IPS-18a (cell line): ENCODE results near the gene SSC4D.
"Not testable (repeated sequence)": the region's sequence is repeated elsewhere in the genome, so short reads cannot be mapped to it uniquely, and the experiment has no call there.

Experiments
- H3K27ac ChIP-seq: one replicate; pipeline ENCODE4 v1.5.1; 2013; ENCODE audit warnings: low read length
- H3K27me3 ChIP-seq: one replicate; pipeline ENCODE4 v1.6.1; 2013; ENCODE audit warnings: mild to moderate bottlenecking, low read length; ENCODE audit not compliant: control insufficient read depth, insufficient read depth
- H3K36me3 ChIP-seq: one replicate; pipeline ENCODE4 v1.6.1; 2013; ENCODE audit warnings: low read depth, low read length; ENCODE audit not compliant: control insufficient read depth
- H3K4me1 ChIP-seq: one replicate; pipeline ENCODE4 v1.6.1; 2013; ENCODE audit warnings: low read depth, low read length; ENCODE audit not compliant: control insufficient read depth
- H3K4me3 ChIP-seq: one replicate; pipeline ENCODE4 v1.5.1; 2013; ENCODE audit warnings: low read length
- H3K9ac ChIP-seq: one replicate; pipeline ENCODE4 v1.6.1; 2013; ENCODE audit warnings: mild to moderate bottlenecking, low read length, moderate library complexity
- H3K9me3 ChIP-seq: one replicate; pipeline ENCODE4 v1.6.1; 2013; ENCODE audit warnings: low read depth, low read length; ENCODE audit not compliant: control insufficient read depth

Gene SSC4D

GRCh38 chr7:76395605-76395964 lies 13.9 kb downstream of the SSC4D start:
- H3K9me3 ChIP-seq, H3K36me3 ChIP-seq, H3K9ac ChIP-seq, H3K4me3 ChIP-seq, H3K27me3 ChIP-seq, H3K27ac ChIP-seq: not testable (repeated sequence)
- peaks cover 16% of the 10 kb centered on the region for H3K4me1 ChIP-seq

DNA sequence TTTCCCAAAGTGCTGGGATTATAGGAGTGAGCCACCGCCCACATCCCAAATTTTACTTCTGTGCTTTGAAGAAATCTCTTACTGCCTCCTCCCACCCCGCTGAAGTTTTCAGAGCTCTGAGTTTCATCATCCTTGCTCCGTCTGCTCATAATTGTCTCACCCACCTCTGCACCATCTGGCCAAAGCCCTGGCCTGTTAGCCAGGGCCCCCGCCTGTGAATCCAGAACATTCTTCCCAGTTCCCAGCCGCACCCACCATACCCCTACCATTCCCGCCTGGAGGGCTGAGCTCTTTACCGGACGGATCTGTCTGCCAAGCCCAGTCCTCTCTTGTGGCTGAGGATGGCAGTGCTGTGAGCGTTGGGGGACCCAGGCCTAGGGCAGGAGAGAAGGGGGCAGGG lies 14.5 kb downstream of the SSC4D start:
- no peaks in the 10 kb centered on the region for H3K36me3 ChIP-seq
- no peak overlapping the region for H3K4me3 ChIP-seq
- no peak overlapping the region for H3K9ac ChIP-seq
- H3K9me3 ChIP-seq = no peaks in the 10 kb centered on the region
- no peak overlapping the region for H3K27ac ChIP-seq
- H3K4me1 ChIP-seq = peaks cover 16% of the 10 kb centered on the region
- peaks cover 5% of the 10 kb centered on the region for H3K27me3 ChIP-seq

GRCh38 chr7:76393116-76394031 lies 16.1 kb downstream of the SSC4D start:
- Histone ChIP-seq H3K27me3 (peaks cover 5% of the 10 kb centered on the region), H3K9ac (peak overlapping the region; percentile 55), H3K27ac (no peak overlapping the region), H3K4me1 (peaks cover 16% of the 10 kb centered on the region), H3K4me3 (peak overlapping the region; percentile 68), H3K9me3 (no peaks in the 10 kb centered on the region), H3K36me3 (no peaks in the 10 kb centered on the region)

GRCh38 chr7:76392531-76393115 lies 16.9 kb downstream of the SSC4D start:
- no peaks in the 10 kb centered on the region for H3K27me3 ChIP-seq
- no peaks in the 10 kb centered on the region for H3K36me3 ChIP-seq
- H3K4me3 ChIP-seq = peak overlapping the region; percentile 68
- no peak overlapping the region for H3K27ac ChIP-seq
- no peaks in the 10 kb centered on the region for H3K9me3 ChIP-seq
- H3K4me1 ChIP-seq = peaks cover 16% of the 10 kb centered on the region
- H3K9ac ChIP-seq = no peak overlapping the region

DNA sequence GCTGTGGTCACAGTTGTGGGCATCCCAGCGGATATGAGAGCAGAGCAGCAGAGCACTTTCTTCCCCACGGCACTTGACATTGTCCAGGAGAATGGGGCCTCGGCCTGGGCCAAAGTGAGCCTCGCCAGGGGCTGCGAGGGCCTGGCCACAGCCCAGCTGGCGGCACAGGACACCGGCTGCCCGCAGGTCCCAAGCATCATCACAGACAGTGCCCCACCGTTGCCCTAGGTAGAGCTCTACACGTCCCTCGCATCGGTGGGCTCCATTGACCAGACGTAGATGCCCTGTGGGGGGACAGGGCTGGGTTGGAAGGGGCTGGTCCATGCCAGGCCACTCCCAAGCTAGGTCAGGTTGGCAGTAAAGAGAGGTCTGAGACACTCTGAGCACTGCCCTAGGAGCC lies 19.4 kb downstream of the SSC4D start:
- Histone ChIP-seq H3K4me1 (peaks cover 4% of the 10 kb centered on the region), H3K27me3 (no peaks in the 10 kb centered on the region), H3K9ac (no peak overlapping the region), H3K9me3 (no peaks in the 10 kb centered on the region), H3K27ac (no peak overlapping the region), H3K4me3 (no peak overlapping the region), H3K36me3 (no peaks in the 10 kb centered on the region)

DNA sequence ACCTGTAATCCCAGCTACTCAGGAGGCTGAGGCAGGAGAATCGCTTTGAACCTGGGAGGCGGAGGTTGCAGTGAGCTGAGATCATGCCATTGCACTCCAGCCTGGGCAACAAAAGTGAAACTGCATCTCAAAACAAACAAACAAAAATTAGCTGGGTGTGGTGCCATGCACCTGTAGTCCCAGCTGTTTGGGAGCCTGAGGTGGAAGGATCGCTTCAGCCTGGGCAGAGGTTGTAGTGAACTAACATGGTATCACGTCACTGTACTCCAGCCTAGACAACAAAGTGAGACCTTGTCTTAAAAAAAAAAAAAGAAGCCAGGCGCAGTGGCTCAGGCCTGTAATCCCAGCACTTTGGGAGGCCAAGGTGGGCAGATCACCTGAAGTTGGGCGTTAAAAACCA lies 21.7 kb downstream of the SSC4D start:
- H3K9ac ChIP-seq, H3K9me3 ChIP-seq, H3K36me3 ChIP-seq, H3K4me1 ChIP-seq, H3K27me3 ChIP-seq, H3K4me3 ChIP-seq, H3K27ac ChIP-seq: not testable (repeated sequence)

GRCh38 chr7:76386691-76387260 lies 22.7 kb downstream of the SSC4D start:
- Histone ChIP-seq H3K36me3 (no peaks in the 10 kb centered on the region), H3K9ac (no peak overlapping the region), H3K27me3 (no peaks in the 10 kb centered on the region), H3K4me3 (no peak overlapping the region), H3K27ac (no peak overlapping the region), H3K4me1 (no peaks in the 10 kb centered on the region), H3K9me3 (no peaks in the 10 kb centered on the region)

DNA sequence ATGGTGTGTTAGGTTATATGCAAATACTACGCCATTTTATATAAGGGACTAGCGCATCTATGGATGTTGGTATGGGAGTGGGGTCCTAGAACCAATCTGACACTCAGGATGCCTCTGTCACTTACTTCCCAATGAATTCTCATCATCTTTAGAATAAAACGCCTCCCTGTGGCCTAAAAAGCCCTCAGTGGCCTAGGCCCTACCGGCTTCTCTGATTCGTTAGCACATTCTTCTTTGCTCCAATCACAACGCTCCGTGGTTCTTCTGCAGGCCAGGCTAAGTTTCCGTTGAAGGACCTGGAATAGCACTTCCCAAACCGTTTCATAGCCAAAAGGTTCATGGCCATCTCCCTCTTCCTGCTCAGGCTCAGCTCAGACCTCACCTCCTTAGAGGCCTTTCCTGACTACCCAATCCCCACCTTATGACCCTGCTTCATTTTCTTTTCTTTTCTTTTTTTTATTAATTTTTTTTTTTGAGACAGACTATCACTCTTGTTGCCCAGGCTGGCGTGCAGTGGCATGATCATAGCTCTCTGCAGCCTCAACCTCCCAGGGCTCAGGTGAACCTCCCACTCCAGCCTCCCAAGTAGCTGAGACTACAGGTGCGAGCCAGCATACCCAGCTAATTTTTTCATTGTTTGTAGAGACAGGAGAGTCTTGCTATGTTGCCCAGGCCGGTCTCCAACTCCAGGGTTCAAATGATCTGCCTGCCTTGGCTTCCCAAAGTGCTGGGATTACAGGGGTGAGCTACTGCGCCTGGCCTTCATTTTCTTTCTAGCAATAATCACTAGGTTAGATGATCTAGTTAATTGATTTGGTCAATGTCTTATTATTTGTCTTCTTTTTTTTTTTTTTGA lies 26.2 kb downstream of the SSC4D start:
- Histone ChIP-seq H3K27me3 (no peaks in the 10 kb centered on the region), H3K27ac (no peak overlapping the region), H3K9me3 (no peaks in the 10 kb centered on the region), H3K4me1 (no peaks in the 10 kb centered on the region), H3K9ac (no peak overlapping the region), H3K36me3 (no peaks in the 10 kb centered on the region), H3K4me3 (no peak overlapping the region)

GRCh38 chr7:76381814-76382213 lies 27.7 kb downstream of the SSC4D start:
- Histone ChIP-seq H3K27me3 (no peaks in the 10 kb centered on the region), H3K9me3 (no peaks in the 10 kb centered on the region), H3K9ac (no peak overlapping the region), H3K4me1 (no peaks in the 10 kb centered on the region), H3K27ac (no peak overlapping the region), H3K4me3 (no peak overlapping the region), H3K36me3 (no peaks in the 10 kb centered on the region)

DNA sequence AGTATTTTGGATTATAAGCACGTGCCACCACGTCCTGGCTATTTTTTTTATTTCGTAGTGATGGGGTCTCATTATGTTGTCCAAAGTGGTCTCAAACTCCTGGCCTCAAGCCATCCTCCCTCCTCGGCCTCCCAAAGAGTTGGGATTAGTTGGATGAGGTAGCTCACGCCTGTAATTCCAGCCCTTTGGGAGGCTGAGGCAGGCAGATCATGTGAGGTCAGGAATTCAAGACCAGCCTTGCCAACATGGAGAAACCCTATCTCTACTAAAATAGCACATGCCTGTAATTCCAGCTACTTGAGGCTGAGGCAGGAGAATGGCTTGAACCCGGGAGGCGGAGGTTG lies 28.9 kb downstream of the SSC4D start:
- Histone ChIP-seq H3K4me3 (no peak overlapping the region), H3K9me3 (no peaks in the 10 kb centered on the region), H3K4me1 (no peaks in the 10 kb centered on the region), H3K27me3 (no peaks in the 10 kb centered on the region), H3K27ac (no peak overlapping the region), H3K36me3 (no peaks in the 10 kb centered on the region), H3K9ac (no peak overlapping the region)

DNA sequence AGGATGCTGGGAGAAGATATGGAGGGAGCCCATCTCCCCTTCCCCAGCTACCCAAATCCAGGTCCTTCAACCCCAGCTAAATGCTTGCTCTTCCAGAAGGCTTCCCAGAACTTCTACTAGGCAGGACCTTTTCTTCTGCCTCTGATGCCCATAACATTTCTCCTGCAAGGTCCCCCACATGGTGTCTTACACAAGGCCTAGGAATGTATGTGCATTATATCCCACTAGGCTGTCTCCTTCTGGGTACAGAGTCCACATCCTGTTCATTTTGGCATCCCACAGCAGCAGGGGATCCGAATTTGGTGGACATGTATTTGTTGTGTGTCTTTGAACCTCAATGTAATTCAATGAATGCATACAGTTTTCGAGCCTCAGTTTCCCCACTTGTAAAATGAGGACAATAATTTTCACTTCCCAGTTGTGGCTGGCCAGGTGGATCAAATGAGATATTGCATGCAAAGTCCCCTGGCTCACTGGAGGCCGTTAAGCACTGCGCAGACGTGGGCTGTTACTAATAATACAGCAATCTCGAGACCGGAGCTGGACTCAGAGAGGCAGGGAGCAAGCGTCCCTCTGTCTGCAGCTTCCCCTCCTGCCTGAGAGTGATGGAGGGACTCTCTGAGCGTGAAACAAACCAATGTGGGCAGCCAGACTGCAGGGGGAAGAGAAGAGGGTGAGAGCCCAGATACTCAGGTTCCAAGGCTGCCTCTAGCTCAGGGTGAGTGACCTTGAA lies 32.1 kb downstream of the SSC4D start:
- no peak overlapping the region for H3K4me3 ChIP-seq
- H3K9ac ChIP-seq = no peak overlapping the region
- no peaks in the 10 kb centered on the region for H3K27me3 ChIP-seq
- no peaks in the 10 kb centered on the region for H3K9me3 ChIP-seq
- no peaks in the 10 kb centered on the region for H3K36me3 ChIP-seq
- no peak overlapping the region for H3K27ac ChIP-seq
- H3K4me1 ChIP-seq = no peaks in the 10 kb centered on the region
